Muscle layer of duodenum (tissue), 2 donors: ENCODE results near the gene RHOJ.
A peak's percentile ranks its signal among the peaks of the same experiment; 100 is the strongest.
"Not testable (repeated sequence)": the region's sequence is repeated elsewhere in the genome, so short reads cannot be mapped to it uniquely, and the experiment has no call there.

ENCODE experiments used
- H3K27ac ChIP-seq: one replicate; pipeline ENCODE4 v1.7.0; 2013; ENCODE audit warnings: mild to moderate bottlenecking, low read length
- H3K27me3 ChIP-seq: one replicate; pipeline ENCODE4 v1.7.0; 2013; ENCODE audit warnings: low read depth, mild to moderate bottlenecking, control low read depth, low read length
- H3K36me3 ChIP-seq, 2 donors: one replicate each; pipeline ENCODE4 v1.7.0; 2013; ENCODE audit warnings: low read length in 2 of 2, control low read depth in 1 of 2, mild to moderate bottlenecking in 1 of 2; ENCODE audit not compliant: insufficient read depth in 2 of 2, control insufficient read depth in 1 of 2
- H3K4me1 ChIP-seq, 2 donors: one replicate each; pipeline ENCODE4 v1.7.0; 2013; ENCODE audit warnings: low read length in 2 of 2, mild to moderate bottlenecking in 2 of 2, control low read depth in 1 of 2, moderate library complexity in 1 of 2; ENCODE audit not compliant: insufficient read depth in 2 of 2, control insufficient read depth in 1 of 2
- H3K4me3 ChIP-seq, 2 donors: one replicate each; pipeline ENCODE4 v1.7.0; 2013; ENCODE audit warnings: low read length in 2 of 2, low read depth in 1 of 2, mild to moderate bottlenecking in 1 of 2
- H3K9me3 ChIP-seq, 2 donors: one replicate each; pipeline ENCODE4 v1.7.0; 2013; ENCODE audit warnings: low read length in 2 of 2, control low read depth in 1 of 2, mild to moderate bottlenecking in 1 of 2; ENCODE audit not compliant: control insufficient read depth in 1 of 2
- donor health status: healthy.

Gene RHOJ

GRCh38 chr14:63268771-63269170 lies 64.5 kb downstream of the RHOJ start:
- H3K27me3 ChIP-seq = no peaks in the 10 kb centered on the region
- no peaks in the 10 kb centered on the region for H3K36me3 ChIP-seq
- no peaks in the 10 kb centered on the region for H3K9me3 ChIP-seq
- peaks cover 7 to 9% of the 10 kb centered on the region in 2 donors for H3K4me1 ChIP-seq
- no peak overlapping the region for H3K4me3 ChIP-seq
- no peak overlapping the region for H3K27ac ChIP-seq

GRCh38 chr14:63269561-63270225 lies 65.5 kb downstream of the RHOJ start:
- Histone ChIP-seq H3K4me1 (peaks cover 8 to 9% of the 10 kb centered on the region in 2 donors), H3K4me3 (no peak overlapping the region), H3K9me3 (no peaks in the 10 kb centered on the region), H3K36me3 (no peaks in the 10 kb centered on the region), H3K27ac (no peak overlapping the region), H3K27me3 (no peaks in the 10 kb centered on the region)

GRCh38 chr14:63273129-63273528 lies 68.9 kb downstream of the RHOJ start:
- H3K4me3 ChIP-seq = no peak overlapping the region
- no peaks in the 10 kb centered on the region for H3K36me3 ChIP-seq
- H3K27me3 ChIP-seq = no peaks in the 10 kb centered on the region
- H3K4me1 ChIP-seq = peaks cover 8 to 18% of the 10 kb centered on the region in 2 donors
- H3K27ac ChIP-seq = no peak overlapping the region
- no peaks in the 10 kb centered on the region for H3K9me3 ChIP-seq

GRCh38 chr14:63273717-63274655 lies 69.7 kb downstream of the RHOJ start:
- Histone ChIP-seq H3K4me3 (no peak overlapping the region), H3K27ac (no peak overlapping the region), H3K27me3 (no peaks in the 10 kb centered on the region), H3K9me3 (no peaks in the 10 kb centered on the region), H3K36me3 (no peaks in the 10 kb centered on the region), H3K4me1 (peaks cover 8 to 13% of the 10 kb centered on the region in 2 donors)

GRCh38 chr14:63275611-63276010 lies 71.4 kb downstream of the RHOJ start:
- peaks cover 8 to 9% of the 10 kb centered on the region in 2 donors for H3K4me1 ChIP-seq
- H3K9me3 ChIP-seq = no peaks in the 10 kb centered on the region
- no peaks in the 10 kb centered on the region for H3K27me3 ChIP-seq
- H3K4me3 ChIP-seq = no peak overlapping the region
- no peaks in the 10 kb centered on the region for H3K36me3 ChIP-seq
- no peak overlapping the region for H3K27ac ChIP-seq

- Histone ChIP-seq H3K27ac (no peak overlapping the region), H3K9me3 (no peaks in the 10 kb centered on the region)
Measured at GRCh38 chr14:63276016-63276415, 71.8 kb downstream of the RHOJ start.

GRCh38 chr14:63276492-63277342 lies 72.5 kb downstream of the RHOJ start:
- H3K27ac ChIP-seq = no peak overlapping the region
- H3K36me3 ChIP-seq = no peaks in the 10 kb centered on the region
- peaks cover 8 to 9% of the 10 kb centered on the region in 2 donors for H3K4me1 ChIP-seq
- no peaks in the 10 kb centered on the region for H3K9me3 ChIP-seq
- H3K4me3 ChIP-seq = no peak overlapping the region
- H3K27me3 ChIP-seq = no peaks in the 10 kb centered on the region

More at GRCh38 chr14:63276016-63276415, 71.8 kb downstream of the RHOJ start:
- Histone ChIP-seq H3K36me3 (no peaks in the 10 kb centered on the region), H3K4me1 (peaks cover 8 to 9% of the 10 kb centered on the region in 2 donors), H3K27me3 (no peaks in the 10 kb centered on the region), H3K4me3 (no peak overlapping the region)

- no peak overlapping the region for H3K27ac ChIP-seq
- peaks cover 8 to 13% of the 10 kb centered on the region in 2 donors for H3K4me1 ChIP-seq
- H3K9me3 ChIP-seq = no peaks in the 10 kb centered on the region
- H3K27me3 ChIP-seq = no peaks in the 10 kb centered on the region
- H3K36me3 ChIP-seq = no peaks in the 10 kb centered on the region
- no peak overlapping the region for H3K4me3 ChIP-seq
Measured at GRCh38 chr14:63277591-63278183, 73.4 kb downstream of the RHOJ start.

GRCh38 chr14:63279933-63280332 lies 75.7 kb downstream of the RHOJ start:
- H3K9me3 ChIP-seq, H3K4me3 ChIP-seq, H3K27ac ChIP-seq, H3K27me3 ChIP-seq, H3K36me3 ChIP-seq: not testable (repeated sequence)
- peaks cover 0 to 35% of the 10 kb centered on the region in 2 donors for H3K4me1 ChIP-seq

GRCh38 chr14:63282997-63283883 lies 79.0 kb downstream of the RHOJ start:
- peak overlapping the region; percentile 20 to 58 for H3K4me3 ChIP-seq

More at GRCh38 chr14:63282997-63283883, 79.0 kb downstream of the RHOJ start:
- H3K4me1 ChIP-seq = peaks cover 0 to 30% of the 10 kb centered on the region in 2 donors
- no peaks in the 10 kb centered on the region for H3K9me3 ChIP-seq
- H3K36me3 ChIP-seq = peaks cover 0 to 3% of the 10 kb centered on the region in 2 donors
- H3K27me3 ChIP-seq = no peaks in the 10 kb centered on the region
- H3K27ac ChIP-seq = peak overlapping the region; percentile 7
